NCI-H128 (cell line): ENCODE data around the gene GLCCI1.
A peak's percentile ranks its signal among the peaks of the same experiment; 100 is the strongest.

Experiments
- DNase-seq: peaks from one replicate; lab custom pipeline; 2025; ENCODE audit not compliant: unreplicated experiment; lab: John Stamatoyannopoulos, UW

The GLCCI1 gene

GRCh38 chr7:7968544-7969305 is at the start of gene GLCCI1:
Gene GLCCI1, plus strand, starts transcription at chr7:7968796. Its CDS starts 555 bp downstream, at chr7:7969351.
- DNase-seq, result peak; percentile 95

- DNase-seq, result no peak
These were observed 49.1 kb upstream of the GLCCI1 start for GRCh38 chr7:7919449-7919945.

DNA sequence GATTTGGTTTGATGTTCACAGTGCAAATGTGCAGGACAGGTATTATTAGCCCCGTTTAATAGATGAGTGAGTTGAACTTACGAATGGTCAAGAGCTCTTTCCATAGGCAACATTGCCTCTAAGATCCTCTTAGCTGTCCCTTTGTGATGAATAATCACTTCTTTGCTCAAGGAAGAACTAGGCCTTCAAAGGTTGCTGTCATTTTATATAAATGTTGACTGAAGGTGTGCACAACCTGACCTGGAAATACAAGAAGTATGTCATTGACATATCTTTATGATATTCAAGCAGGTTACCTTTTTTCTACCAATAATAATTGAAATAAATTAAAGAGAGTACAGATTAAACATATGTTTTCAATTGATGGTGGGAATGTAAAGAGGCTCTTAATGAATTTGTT is 48.5 kb upstream of the GLCCI1 start:
- DNase-seq, result no peak

GRCh38 chr7:7920481-7920880 is 48.1 kb upstream of the GLCCI1 start:
- DNase-seq, result no peak

DNA sequence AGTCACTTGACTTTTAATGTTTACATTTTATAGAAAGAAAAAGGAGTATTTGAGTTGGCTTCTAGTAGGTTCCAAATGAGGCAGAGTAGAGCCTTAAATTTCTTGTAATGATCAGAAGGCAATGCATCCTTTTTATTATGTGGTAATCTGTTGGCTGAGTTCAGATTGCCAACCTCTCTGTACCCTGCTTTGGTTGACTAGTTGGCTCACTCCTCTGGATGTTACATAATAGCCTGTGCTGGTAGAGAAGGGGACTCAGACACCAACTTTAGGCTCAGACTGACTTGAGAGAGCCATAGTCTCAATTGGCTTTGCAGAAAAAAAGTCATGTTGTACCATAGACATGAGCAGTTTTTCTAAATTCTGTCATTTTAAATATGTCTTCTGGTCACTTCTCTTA is 46.8 kb upstream of the GLCCI1 start:
- no peak for DNase-seq

GRCh38 chr7:7922684-7923385 is 45.8 kb upstream of the GLCCI1 start:
- no peak for DNase-seq

DNA sequence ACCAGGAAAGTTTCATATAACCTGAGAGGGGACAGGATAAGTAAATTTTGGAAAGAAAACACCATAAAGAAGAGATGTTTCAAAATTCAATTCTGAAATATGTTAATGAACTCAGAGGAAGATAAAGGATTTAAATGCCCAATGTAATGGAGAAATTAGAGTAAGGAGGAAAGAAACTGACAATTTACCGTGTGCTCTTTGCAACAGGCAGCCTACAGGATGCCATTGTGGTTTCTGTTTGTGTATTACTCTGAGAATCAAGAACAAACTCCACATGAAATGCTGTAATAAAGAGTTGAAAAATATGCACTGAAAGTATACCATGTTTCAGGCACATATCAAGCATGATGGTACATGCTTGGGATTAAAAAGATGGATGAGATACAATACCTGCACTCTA is 44.8 kb upstream of the GLCCI1 start:
- DNase-seq, result no peak

DNA sequence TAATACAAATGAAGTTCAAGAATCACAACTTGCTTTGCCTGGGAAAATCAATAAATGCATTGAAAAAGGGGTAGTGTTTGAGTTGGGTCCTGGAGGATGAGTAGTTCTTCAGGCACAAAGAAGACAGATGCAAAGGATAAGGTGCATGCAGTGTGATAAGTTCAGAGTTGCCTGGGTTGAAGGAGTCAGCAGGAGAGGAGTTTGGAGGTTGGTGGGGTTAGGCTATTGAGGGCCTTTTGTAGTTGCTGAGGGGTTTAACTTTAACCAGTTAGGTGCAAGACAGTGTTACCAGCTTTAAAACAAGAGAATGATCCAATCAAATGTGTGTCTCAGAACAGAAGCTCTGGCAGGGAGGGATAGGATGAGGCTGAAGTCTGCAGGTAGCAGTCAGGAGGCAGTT is 44.3 kb upstream of the GLCCI1 start:
- DNase-seq, result no peak

DNA sequence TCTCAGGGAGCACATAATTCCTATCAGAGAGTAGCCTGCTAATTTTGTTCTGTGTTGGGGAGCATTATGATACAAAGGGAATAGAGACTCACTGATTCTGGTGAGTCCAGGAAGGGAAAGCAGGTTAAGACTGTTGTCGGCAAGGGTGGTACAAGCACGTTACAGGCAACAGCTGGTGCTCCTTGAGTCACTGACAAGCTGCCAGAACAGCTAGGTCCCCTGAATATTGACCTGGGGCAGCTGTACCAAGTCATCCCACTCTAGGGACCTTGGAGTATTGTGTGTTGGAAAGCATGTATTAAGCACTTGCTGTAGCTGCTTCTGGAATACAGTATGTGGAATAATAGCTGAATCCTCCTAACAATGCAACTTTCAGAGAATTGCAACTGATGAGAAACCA is 37.0 kb upstream of the GLCCI1 start:
- no peak for DNase-seq

- DNase-seq, result no peak
These were observed 36.0 kb upstream of the GLCCI1 start for GRCh38 chr7:7932553-7932952.

DNA sequence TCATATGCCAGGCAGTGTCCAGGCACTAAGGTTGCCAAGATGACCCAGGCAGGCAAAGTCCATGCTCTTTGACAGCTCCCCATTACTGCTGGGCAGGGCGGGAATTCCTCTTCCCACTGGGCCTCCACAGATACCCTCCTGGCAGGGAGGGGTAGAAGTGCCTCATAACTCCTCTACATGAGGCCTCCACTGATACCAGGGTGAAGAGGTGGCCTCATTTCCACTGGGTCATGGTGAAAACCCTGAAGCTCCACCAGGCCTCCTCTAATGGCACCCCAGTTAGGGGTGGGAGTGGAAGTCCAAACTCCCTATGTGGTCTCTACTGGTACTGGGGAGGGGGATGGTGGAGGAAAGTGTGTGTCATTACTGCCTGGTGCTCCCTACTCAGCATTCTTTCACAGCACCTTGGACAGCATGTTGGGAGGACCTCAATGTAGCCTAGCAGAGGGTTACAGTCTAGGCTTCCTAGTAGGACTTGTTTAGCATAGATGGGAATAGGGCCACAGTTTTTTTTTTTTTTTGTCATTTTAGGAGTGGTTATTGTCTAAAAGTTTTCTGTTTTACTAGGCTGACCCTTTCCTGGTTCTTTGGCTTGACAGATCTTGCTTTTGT is 34.6 kb upstream of the GLCCI1 start:
- DNase-seq, result no peak

- no peak for DNase-seq
These were observed 33.7 kb upstream of the GLCCI1 start for GRCh38 chr7:7934945-7935344.

- DNase-seq, result no peak
These were observed 30.1 kb upstream of the GLCCI1 start for GRCh38 chr7:7938471-7938870.

- no peak for DNase-seq
These were observed 24.6 kb upstream of the GLCCI1 start for GRCh38 chr7:7943951-7944350.

DNA sequence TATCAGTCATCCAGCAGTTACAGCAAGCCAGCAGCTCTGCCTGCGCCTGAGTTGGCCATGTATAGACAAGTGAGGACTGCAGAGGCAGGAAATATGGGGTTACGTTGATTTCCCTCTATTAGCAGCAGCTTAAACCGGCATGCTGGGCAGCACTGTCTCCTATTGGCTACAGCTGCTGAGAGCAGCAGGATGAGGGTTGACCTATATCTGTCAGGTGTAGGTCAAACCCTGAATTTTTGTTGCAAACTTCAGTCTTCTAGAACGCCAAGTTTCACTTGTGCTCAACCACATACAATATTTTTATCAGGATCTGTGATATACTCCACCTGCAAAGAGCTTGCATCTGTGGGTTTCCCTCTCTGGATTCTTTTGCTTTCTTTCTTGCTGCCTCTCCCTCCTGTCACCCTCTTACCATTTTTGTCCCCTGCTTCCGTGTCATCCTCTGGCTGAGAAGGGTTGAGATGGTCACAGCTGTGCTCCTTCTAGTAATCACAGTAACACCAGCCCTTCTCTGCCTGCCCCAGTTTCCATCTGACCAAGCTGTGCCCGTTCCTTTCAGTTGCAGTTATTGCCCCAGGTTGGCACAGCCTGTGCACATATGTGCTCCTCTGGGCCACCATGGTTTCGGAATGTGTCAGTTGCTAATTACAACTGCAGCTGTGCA is 23.8 kb upstream of the GLCCI1 start:
- DNase-seq, result no peak

DNA sequence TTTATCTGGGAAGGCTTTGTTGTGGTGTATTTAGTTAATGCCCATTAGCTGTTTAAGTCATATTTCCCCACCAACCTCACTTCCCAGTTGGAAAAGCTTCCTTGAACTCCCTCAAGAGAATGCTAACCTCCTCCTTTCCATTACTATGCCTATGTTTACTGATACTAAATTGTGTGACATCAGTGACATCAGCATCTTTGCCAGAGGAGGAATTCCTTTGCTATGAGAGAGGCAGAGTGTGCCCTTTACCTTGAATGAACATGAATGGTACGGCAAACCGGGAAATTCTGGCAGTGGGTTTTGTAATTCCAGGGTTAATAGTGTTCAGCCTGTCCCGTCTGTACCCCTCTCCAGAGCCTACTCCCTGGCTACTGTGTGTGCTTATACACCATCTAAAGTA is 22.1 kb upstream of the GLCCI1 start:
- DNase-seq, result no peak

GRCh38 chr7:7948232-7948631 is 20.4 kb upstream of the GLCCI1 start:
- DNase-seq, result no peak

- DNase-seq, result no peak
These were observed 14.8 kb upstream of the GLCCI1 start for GRCh38 chr7:7953806-7954205.

DNA sequence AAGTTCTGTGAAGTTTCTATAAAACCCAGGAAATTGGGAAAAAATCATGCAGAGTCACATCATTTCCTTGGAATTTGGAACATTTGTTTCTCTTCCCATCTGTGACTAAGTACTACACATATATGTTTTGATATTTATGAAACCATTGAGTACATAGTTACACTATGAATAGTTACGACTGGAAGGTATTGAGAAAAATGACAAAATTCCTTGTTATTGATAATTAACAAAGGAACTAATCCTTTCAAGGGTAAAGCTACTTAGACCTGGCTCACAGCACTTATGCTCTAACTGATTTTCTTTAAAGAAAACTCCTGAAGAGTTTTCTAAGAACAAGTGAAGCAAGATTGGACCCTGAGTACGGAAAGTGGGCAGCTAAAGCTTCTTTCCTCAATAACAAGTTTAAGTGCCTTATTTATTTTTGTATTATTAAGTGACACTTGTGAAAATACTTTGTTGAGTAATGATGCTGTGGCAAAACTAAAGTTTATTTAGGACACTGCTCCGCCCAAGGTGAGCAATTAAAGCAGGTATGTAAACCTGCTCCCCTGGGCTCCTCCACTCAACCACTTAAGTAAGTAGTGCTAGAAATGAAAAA is 12.0 kb upstream of the GLCCI1 start:
- DNase-seq, result no peak

- DNase-seq, result no peak
These were observed 11.1 kb upstream of the GLCCI1 start for GRCh38 chr7:7957513-7957912.
